Transverse colon (tissue), 4 donors: Measurements from ENCODE around the gene DNAAF5. TPM values are rescaled to one million over a fixed set of nuclear protein-coding genes. Genes with fewer than 3 reads are reported as not detected.
A peak's percentile ranks its signal among the peaks of the same experiment; 100 is the strongest.

Experiments
- DNase-seq: peaks from one replicate; pipeline ENCODE4 v3.0.0-alpha.2; 2019
- H3K27ac ChIP-seq, 4 donors: fragments of 200-600 bp; sonication (generic); 2 replicates each; pipeline ENCODE4 v1.5.1; 2016 to 2018; ENCODE audit warnings: inconsistent platforms in 4 of 4
- H3K27me3 ChIP-seq: fragments of 200-600 bp; sonication (generic); 2 replicates; pipeline ENCODE4 v1.5.1; 2017; ENCODE audit warnings: inconsistent platforms
- H3K36me3 ChIP-seq, 4 donors: fragments of 200-600 bp; sonication (generic); 2 replicates each; pipeline ENCODE4 v1.5.1; 2017 to 2019; ENCODE audit warnings: inconsistent platforms in 4 of 4
- H3K4me1 ChIP-seq, 4 donors: fragments of 200-600 bp; sonication (generic); 2 replicates each; pipeline ENCODE4 v1.5.1; 2017 to 2020; ENCODE audit warnings: inconsistent platforms in 4 of 4
- H3K4me3 ChIP-seq, 4 donors: fragments of 200-600 bp; sonication (generic); 1 replicate in 1 of 4; 2 replicates in 3 of 4; pipeline versions ENCODE4 v1.5.1 to v1.6.1; 2017 to 2019; ENCODE audit warnings: inconsistent platforms in 4 of 4
- H3K9me3 ChIP-seq, 2 donors: fragments of 200-600 bp; sonication (generic); 2 replicates each; pipeline ENCODE4 v1.5.1; 2017 to 2019; ENCODE audit warnings: inconsistent platforms in 2 of 2
- CTCF ChIP-seq, 5 experiments: fragments of 200-600 bp in 3 of 5; fragments of 450-650 bp in 2 of 5; sonication (generic) in 3 of 5; IDR thresholded peaks; 1 replicate in 2 of 5; 2 replicates in 3 of 5; pipeline ENCODE4 v1.5.1; 2016 to 2017; ENCODE audit warnings: antibody characterized with exemption in 5 of 5, inconsistent platforms in 3 of 5, mild to moderate bottlenecking in 2 of 5, moderate library complexity in 1 of 5
- EP300 ChIP-seq: sonication (generic); formaldehyde crosslinking; IDR thresholded peaks from one replicate; pipeline ENCODE4 v1.6.1; 2017; ENCODE audit warnings: antibody characterized with exemption, low read depth
- POLR2A ChIP-seq: fragments of 450-650 bp; IDR thresholded peaks from one replicate; pipeline ENCODE4 v1.6.1; 2016; ENCODE audit warnings: antibody characterized with exemption, mild to moderate bottlenecking, moderate library complexity
- POLR2AphosphoS5 ChIP-seq, 3 donors: sonication (generic); formaldehyde crosslinking; IDR thresholded peaks; one replicate each; pipeline ENCODE4 v1.6.1; 2016; ENCODE audit warnings: antibody characterized with exemption in 3 of 3
- WGBS, 2 donors: methylation state at CpG; one replicate each; pipeline ENCODE4 v1.1.5; 2018; ENCODE audit warnings: low coverage in 1 of 2; 5-methylcytosine and 5-hydroxymethylcytosine counted together
- in situ Hi-C, 4 donors: fragments of 200-750 bp; cut with MboI; loops; one replicate each; pipeline versions ENCODE4 v1.15.0 to v1.15.1; 2017; ENCODE audit warnings: low sequenced_read_pairs in 3 of 4, low pct_ligation_motif_present in 1 of 4, low pct_unique_long_range_greater_than_20kb in 1 of 4
- intact Hi-C: fragments of 100-400 bp; cut with DNase I; formaldehyde crosslinking; loops from one replicate; pipeline ENCODE4 v1.15.1; 2023; ENCODE audit warnings: low total_unique reads
- total RNA-seq, 4 donors: library from RNA; depleted of rRNA; stranded (reverse); fragments of >200 nt; gene quantifications; one replicate each; pipeline ENCODE4 v1.1.0, GENCODE V29; 2016

The DNAAF5 gene
- total RNA-seq, 4 donors from 2014 or later: 20.5 to 97.3 (median 34.6) TPM

DNA sequence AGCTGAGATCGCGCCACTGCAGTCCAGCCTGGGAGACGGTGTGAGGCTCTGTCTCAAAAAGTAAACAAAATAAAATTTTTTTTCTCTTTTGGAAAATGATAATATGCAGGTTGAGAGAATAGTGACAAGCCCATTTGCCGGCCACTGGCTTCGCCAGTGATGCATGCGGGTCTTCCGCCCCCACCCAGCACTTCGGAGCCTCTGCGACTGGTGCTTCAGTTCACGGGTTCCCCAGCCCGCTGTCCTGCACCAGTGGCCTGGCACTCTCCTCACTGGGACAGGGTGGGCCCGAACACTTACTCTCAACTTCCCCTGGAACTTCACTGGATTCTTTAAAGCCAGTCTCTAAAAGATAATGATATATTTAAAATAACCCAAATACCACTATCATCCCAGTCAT, 108.5 kb downstream of the DNAAF5 start:
- DNase-seq: no peak
- 97 to 98% methylated on average over 9 to 12 of the region's 12 CpGs for WGBS, 2 donors
- no peak for TF ChIP-seq POLR2A
- no peak for TF ChIP-seq EP300
- TF ChIP-seq POLR2AphosphoS5 (IDR thresholded peaks at IDR 0.05): no peak
- TF ChIP-seq CTCF (IDR thresholded peaks at IDR 0.05): no peak
- in situ Hi-C loops: no loop called here
- peaks cover 0 to 4% (median 1%) of the 10 kb centered on the region in 4 donors for H3K36me3 ChIP-seq
- H3K9me3 ChIP-seq: no peaks in the 10 kb centered on the region
- H3K4me1 ChIP-seq: peaks cover 22 to 54% (median 48%) of the 10 kb centered on the region in 4 donors
- peak overlapping the region; percentile 76 to 87 (median 83) for H3K27ac ChIP-seq
- H3K27me3 ChIP-seq: no peaks in the 10 kb centered on the region
- H3K4me3 ChIP-seq: no peak overlapping the region
- intact Hi-C loops: no loop called here

DNA sequence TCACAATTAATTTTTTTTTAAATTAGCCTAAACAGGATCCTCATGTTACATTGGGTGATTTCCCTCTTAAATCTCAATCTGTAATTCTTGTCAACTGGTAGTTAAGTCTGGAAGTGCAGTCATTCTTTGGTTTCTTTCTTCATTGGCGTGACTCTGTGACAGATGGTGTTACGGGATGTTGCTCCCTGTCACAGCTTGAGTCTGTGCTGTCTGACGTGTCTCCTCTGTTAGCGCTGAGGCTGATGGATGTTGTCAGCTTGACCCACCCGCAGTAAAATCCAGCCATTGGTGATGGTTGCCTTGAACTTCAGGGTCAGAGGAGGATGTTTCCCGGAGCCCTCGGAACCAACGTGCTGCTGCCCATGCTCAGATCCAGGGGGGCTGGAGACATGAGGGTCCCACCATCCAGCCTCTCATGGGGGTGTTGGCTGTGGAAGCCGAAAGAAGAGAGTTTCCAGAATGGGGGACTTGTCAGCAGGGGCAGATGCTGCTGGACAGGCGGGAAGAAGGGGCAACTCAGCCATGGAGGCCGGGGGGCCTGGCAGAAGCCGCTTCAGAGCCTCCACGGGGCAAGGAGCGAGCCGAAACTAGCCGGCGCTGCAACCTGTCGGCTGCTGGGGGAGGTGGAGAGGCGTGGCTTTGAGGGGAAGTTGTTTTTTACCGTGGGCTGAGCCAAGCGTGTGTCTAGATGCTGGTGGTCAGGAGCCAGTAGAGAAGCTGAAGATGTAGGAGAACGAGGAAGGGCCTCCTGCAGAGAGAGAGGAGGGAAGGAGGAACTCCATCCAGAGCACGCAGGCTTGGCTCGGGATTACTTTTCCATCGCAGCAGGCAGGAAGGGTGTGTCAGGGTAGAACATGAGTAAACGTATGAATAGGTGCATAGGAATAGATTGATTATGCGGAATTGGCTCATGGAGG, 109.2 kb downstream of the DNAAF5 start:
- H3K9me3 ChIP-seq: no peaks in the 10 kb centered on the region
- in situ Hi-C loops (no loop called here), intact Hi-C loops (no loop called here)
- H3K27me3 ChIP-seq: no peaks in the 10 kb centered on the region
- H3K27ac ChIP-seq: peak overlapping the region; percentile 76 to 87 (median 83)
- H3K4me1 ChIP-seq: peaks cover 14 to 48% (median 41%) of the 10 kb centered on the region in 4 donors
- peaks cover 0 to 5% (median 2%) of the 10 kb centered on the region in 4 donors for H3K36me3 ChIP-seq
- TF ChIP-seq EP300 (no peak), CTCF (IDR thresholded peaks at IDR 0.05) (no peak), POLR2A (no peak), POLR2AphosphoS5 (IDR thresholded peaks at IDR 0.05) (no peak)
- no peak overlapping the region for H3K4me3 ChIP-seq
- 71 to 72% methylated on average over 6 to 27 of the region's 27 CpGs for WGBS, 2 donors
- DNase-seq: peak; percentile 32

Other genes starting within 250 kb of the DNAAF5 start
- 100 to 1,000 TPM in 2 of 4 donors, 10 to 100 TPM in 2; 60.2 to 123 (median 104) TPM for gene PDGFA, start 206.9 kb upstream of the DNAAF5 start, total RNA-seq
- gene PRKAR1B, start 582 bp downstream of the DNAAF5 start, total RNA-seq: 10 to 100 TPM; 15.7 to 53.9 (median 16.9) TPM
- 100 to 1,000 TPM in 3 of 4 donors, 10 to 100 TPM in 1; 92.7 to 569 (median 162) TPM for gene SUN1, start 105.8 kb downstream of the DNAAF5 start, total RNA-seq
- gene GET4, start 149.9 kb downstream of the DNAAF5 start, total RNA-seq: 100 to 1,000 TPM in 2 of 4 donors, 10 to 100 TPM in 2; 49.4 to 116 (median 85.2) TPM
- 100 to 1,000 TPM in 3 of 4 donors, 10 to 100 TPM in 1; 84.9 to 360 (median 169) TPM for gene ADAP1, start 228.0 kb downstream of the DNAAF5 start, total RNA-seq
- gene COX19, start 248.8 kb downstream of the DNAAF5 start, total RNA-seq: 10 to 100 TPM in 3 of 4 donors, 1 to 10 TPM in 1; 8.6 to 30.2 (median 16.9) TPM